Astrocyte (in vitro differentiated cells and primary cell): ENCODE data around the gene RSAD1. TPM values are rescaled to one million over a fixed set of nuclear protein-coding genes. Genes with fewer than 3 reads are reported as not detected.

Experiments
- DNase-seq: peaks from one replicate; pipeline ENCODE4 v3.0.0-alpha.2; 2010; ENCODE audit warnings: low read depth
- FAIRE-seq: peaks from 2 replicates; lab custom pipeline; 2011; peaks lifted over from hg19 to GRCh38; lab: Jason Lieb, UNC
- H2AFZ ChIP-seq: 2 replicates; pipeline ENCODE4 v1.6.0; 2012; ENCODE audit warnings: low read depth, low read length, inconsistent platforms
- H3K27ac ChIP-seq: 2 replicates; pipeline ENCODE4 v1.5.1; 2011; ENCODE audit warnings: low read depth, low read length, inconsistent platforms
- H3K27me3 ChIP-seq: 2 replicates; pipeline ENCODE4 v1.6.0; 2011; ENCODE audit warnings: low read length, inconsistent platforms; ENCODE audit not compliant: insufficient read depth
- H3K36me3 ChIP-seq: 2 replicates; pipeline ENCODE4 v1.5.1; 2011; ENCODE audit warnings: low read length, inconsistent platforms; ENCODE audit not compliant: insufficient read depth
- H3K4me1 ChIP-seq: 2 replicates; pipeline ENCODE4 v1.5.1; 2011; ENCODE audit warnings: low read length, inconsistent platforms; ENCODE audit not compliant: insufficient read depth
- H3K4me2 ChIP-seq: 2 replicates; pipeline ENCODE4 v1.6.0; 2012; ENCODE audit warnings: low read length, inconsistent platforms
- H3K4me3 ChIP-seq: 2 replicates; pipeline ENCODE4 v1.5.1; 2011; ENCODE audit warnings: low read depth, mild to moderate bottlenecking, low read length, inconsistent platforms; ENCODE audit not compliant: insufficient read depth
- H3K79me2 ChIP-seq: 2 replicates; pipeline ENCODE4 v1.6.0; 2012; ENCODE audit warnings: mild to moderate bottlenecking, low read length, inconsistent platforms; ENCODE audit not compliant: insufficient read depth
- H3K9ac ChIP-seq: 2 replicates; pipeline ENCODE4 v1.6.0; 2012; ENCODE audit warnings: mild to moderate bottlenecking, low read length, inconsistent platforms
- H3K9me3 ChIP-seq: 2 replicates; pipeline ENCODE4 v1.5.1; 2012; ENCODE audit warnings: low read depth, mild to moderate bottlenecking, low read length, inconsistent platforms; ENCODE audit not compliant: insufficient read depth
- H4K20me1 ChIP-seq: 2 replicates; pipeline ENCODE4 v1.6.0; 2012; ENCODE audit warnings: low read length, inconsistent platforms; ENCODE audit not compliant: insufficient read depth
- H3K27ac Mint-ChIP-seq: one replicate; pipeline ENCODE4 v1.8.0; 2021; ENCODE audit warnings: mild to moderate bottlenecking, mixed read lengths; ENCODE audit not compliant: unreplicated experiment
- H3K27me3 Mint-ChIP-seq: one replicate; pipeline ENCODE4 v1.8.0; 2021; ENCODE audit warnings: low read depth, mixed read lengths; ENCODE audit not compliant: unreplicated experiment
- H3K36me3 Mint-ChIP-seq: one replicate; pipeline ENCODE4 v1.8.0; 2021; ENCODE audit warnings: low read depth, mixed read lengths; ENCODE audit not compliant: unreplicated experiment
- H3K4me1 Mint-ChIP-seq: one replicate; pipeline ENCODE4 v1.8.0; 2021; ENCODE audit warnings: low read depth, mixed read lengths; ENCODE audit not compliant: unreplicated experiment
- H3K4me3 Mint-ChIP-seq: one replicate; pipeline ENCODE4 v1.8.0; 2021; ENCODE audit warnings: mild to moderate bottlenecking, moderate library complexity, mixed read lengths; ENCODE audit not compliant: unreplicated experiment
- H3K9me3 Mint-ChIP-seq: one replicate; pipeline ENCODE4 v1.8.0; 2021; ENCODE audit warnings: mild to moderate bottlenecking, mixed read lengths; ENCODE audit not compliant: unreplicated experiment
- EZH2 ChIP-seq: IDR thresholded peaks from 2 replicates; pipeline ENCODE4 v1.6.1; 2012; ENCODE audit warnings: mild to moderate bottlenecking, low read length, inconsistent platforms; ENCODE audit not compliant: insufficient read depth
- total RNA-seq: library from RNA; stranded (reverse); gene quantifications from 2 replicates; pipeline ENCODE4 v1.2.1, GENCODE V29; 2021
- TF ChIP-seq, protein P1 (sequence below): IDR thresholded peaks from 2 replicates; pipeline ENCODE4 v1.5.1; 2011; ENCODE audit warnings: low read depth, mild to moderate bottlenecking, inconsistent platforms, low read length, moderate library complexity; ENCODE audit not compliant: insufficient read depth

The RSAD1 gene
- total RNA-seq, 1 donor from 2014 or later: 18.8 TPM

DNA sequence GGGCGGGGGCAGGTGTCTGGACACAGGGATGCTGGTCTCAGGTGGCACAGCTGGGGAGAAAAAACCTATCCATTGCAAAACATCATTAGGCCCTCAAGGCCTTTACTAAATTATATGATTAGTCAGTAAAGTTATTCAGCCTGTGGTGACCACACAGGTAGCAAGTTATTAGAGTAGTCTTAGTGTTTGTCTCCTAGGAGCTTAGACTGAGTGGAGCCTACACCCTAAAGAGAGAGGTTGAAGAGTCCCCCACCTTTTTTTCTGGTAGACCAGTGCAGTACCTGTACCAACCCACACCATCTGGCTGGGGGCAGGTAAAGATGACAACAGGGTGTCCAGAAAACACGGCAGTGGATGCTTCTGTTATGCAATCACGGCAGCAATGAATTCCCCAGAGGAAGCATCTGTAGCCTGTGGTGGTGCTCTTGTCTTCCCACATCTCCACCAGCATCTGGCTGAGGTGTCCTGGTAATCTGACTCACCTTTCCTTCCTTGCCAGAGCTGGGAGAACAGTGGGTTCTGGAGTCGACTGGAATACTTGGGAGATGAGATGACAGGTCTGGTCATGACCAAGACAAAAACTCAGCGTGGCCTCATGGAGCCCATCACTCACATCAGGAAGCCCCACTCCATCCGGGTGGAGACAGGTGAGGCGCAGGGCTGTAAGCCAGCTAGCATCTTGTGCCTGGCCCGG is 40.6 kb downstream of the RSAD1 start:
- H3K4me3 Mint-ChIP-seq: no peak overlapping the region
- peaks cover 14% of the 10 kb centered on the region for H3K4me1 Mint-ChIP-seq
- no peaks in the 10 kb centered on the region for H3K9me3 ChIP-seq
- peaks cover 20% of the 10 kb centered on the region for H3K27me3 Mint-ChIP-seq
- no peak overlapping the region for H3K9ac ChIP-seq
- no peaks in the 10 kb centered on the region for H3K79me2 ChIP-seq
- TF ChIP-seq, protein P1, sequence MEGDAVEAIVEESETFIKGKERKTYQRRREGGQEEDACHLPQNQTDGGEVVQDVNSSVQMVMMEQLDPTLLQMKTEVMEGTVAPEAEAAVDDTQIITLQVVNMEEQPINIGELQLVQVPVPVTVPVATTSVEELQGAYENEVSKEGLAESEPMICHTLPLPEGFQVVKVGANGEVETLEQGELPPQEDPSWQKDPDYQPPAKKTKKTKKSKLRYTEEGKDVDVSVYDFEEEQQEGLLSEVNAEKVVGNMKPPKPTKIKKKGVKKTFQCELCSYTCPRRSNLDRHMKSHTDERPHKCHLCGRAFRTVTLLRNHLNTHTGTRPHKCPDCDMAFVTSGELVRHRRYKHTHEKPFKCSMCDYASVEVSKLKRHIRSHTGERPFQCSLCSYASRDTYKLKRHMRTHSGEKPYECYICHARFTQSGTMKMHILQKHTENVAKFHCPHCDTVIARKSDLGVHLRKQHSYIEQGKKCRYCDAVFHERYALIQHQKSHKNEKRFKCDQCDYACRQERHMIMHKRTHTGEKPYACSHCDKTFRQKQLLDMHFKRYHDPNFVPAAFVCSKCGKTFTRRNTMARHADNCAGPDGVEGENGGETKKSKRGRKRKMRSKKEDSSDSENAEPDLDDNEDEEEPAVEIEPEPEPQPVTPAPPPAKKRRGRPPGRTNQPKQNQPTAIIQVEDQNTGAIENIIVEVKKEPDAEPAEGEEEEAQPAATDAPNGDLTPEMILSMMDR: no peak
- TF ChIP-seq EZH2: no peak
- no peaks in the 10 kb centered on the region for H3K36me3 Mint-ChIP-seq
- H4K20me1 ChIP-seq: no peaks in the 10 kb centered on the region
- H3K4me3 ChIP-seq: no peak overlapping the region
- H3K4me1 ChIP-seq: no peaks in the 10 kb centered on the region
- H3K4me2 ChIP-seq: no peak overlapping the region
- FAIRE-seq: no peak
- DNase-seq: no peak
- H3K27me3 ChIP-seq: peaks cover 2% of the 10 kb centered on the region
- H2AFZ ChIP-seq: no peak overlapping the region
- no peak overlapping the region for H3K27ac ChIP-seq
- no peak overlapping the region for H3K27ac Mint-ChIP-seq
- H3K36me3 ChIP-seq: no peaks in the 10 kb centered on the region
- no peaks in the 10 kb centered on the region for H3K9me3 Mint-ChIP-seq

DNA sequence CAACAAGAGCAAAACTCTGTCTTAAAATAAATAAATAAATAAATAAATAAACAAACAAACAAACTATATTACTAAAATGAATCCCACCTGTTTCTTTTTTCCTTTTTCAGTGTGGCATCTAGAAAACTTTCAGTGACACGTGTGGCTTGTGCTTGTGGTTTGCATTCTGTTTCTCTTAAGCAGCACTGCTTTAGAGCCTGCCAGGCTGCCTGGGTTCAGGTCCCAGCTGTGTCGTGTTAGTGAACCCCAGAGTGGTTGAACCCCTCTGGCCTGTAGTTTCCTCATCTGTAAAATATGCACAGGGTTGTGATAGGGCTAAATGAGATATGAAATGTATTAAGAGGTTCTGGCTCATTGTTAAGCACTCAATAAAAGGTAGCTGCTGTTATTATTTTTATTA is 41.8 kb downstream of the RSAD1 start:
- Histone ChIP-seq H3K4me2 (no peak overlapping the region), H3K9ac (no peak overlapping the region), H3K4me1 (no peaks in the 10 kb centered on the region), H3K79me2 (no peaks in the 10 kb centered on the region), H3K27me3 (peaks cover 2% of the 10 kb centered on the region), H3K36me3 (no peaks in the 10 kb centered on the region), H3K9me3 (no peaks in the 10 kb centered on the region), H4K20me1 (no peaks in the 10 kb centered on the region), H3K27ac (no peak overlapping the region), H2AFZ (no peak overlapping the region), H3K4me3 (no peak overlapping the region)
- Mint-ChIP-seq H3K9me3 (no peaks in the 10 kb centered on the region), H3K4me3 (no peak overlapping the region), H3K27ac (no peak overlapping the region), H3K27me3 (peaks cover 24% of the 10 kb centered on the region), H3K36me3 (no peaks in the 10 kb centered on the region), H3K4me1 (peaks cover 9% of the 10 kb centered on the region)
- TF ChIP-seq, protein P1: no peak
- no peak for TF ChIP-seq EZH2
- FAIRE-seq: no peak
- no peak for DNase-seq

DNA sequence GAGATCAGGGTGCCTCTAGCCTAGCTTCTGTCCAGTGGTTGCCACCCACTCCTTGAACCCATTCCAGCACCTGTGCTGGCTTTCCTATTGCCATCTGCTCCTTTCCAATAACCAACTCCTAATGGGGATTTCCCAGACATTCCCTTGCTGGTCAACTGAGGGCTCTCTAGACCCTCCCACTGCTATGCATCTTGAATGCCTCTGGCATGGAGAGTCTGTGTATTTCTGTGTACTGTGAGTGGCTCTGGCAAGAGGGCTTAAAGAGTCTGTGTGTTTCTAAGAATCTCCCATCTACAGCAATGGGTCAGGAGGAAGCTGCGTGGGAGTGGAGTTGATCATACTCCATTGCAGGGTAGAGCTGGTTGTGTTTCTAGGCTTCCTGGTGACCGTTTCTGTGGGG is 42.9 kb downstream of the RSAD1 start:
- FAIRE-seq (no peak), DNase-seq (no peak)
- Histone ChIP-seq H2AFZ (no peak overlapping the region), H3K9ac (no peak overlapping the region), H3K4me2 (no peak overlapping the region), H3K4me1 (no peaks in the 10 kb centered on the region), H3K36me3 (no peaks in the 10 kb centered on the region), H3K79me2 (no peaks in the 10 kb centered on the region), H3K27ac (no peak overlapping the region), H3K9me3 (no peaks in the 10 kb centered on the region), H4K20me1 (no peaks in the 10 kb centered on the region), H3K4me3 (no peak overlapping the region), H3K27me3 (peaks cover 2% of the 10 kb centered on the region)
- Mint-ChIP-seq H3K36me3 (no peaks in the 10 kb centered on the region), H3K4me1 (peaks cover 9% of the 10 kb centered on the region), H3K4me3 (no peak overlapping the region), H3K27me3 (peaks cover 24% of the 10 kb centered on the region), H3K27ac (no peak overlapping the region), H3K9me3 (no peaks in the 10 kb centered on the region)
- no peak for TF ChIP-seq EZH2
- TF ChIP-seq, protein P1: no peak
